Measurements from ENCODE around the gene NANOS2. TPM values are rescaled to one million over a fixed set of nuclear protein-coding genes. Genes with fewer than 3 reads are reported as not detected.

Gene NANOS2
- total and polyA plus RNA-seq, 2 of the 13 experiments (the other 11 are each of a cell fraction or from before 2014, with no cell fraction given), result not detected

DNA sequence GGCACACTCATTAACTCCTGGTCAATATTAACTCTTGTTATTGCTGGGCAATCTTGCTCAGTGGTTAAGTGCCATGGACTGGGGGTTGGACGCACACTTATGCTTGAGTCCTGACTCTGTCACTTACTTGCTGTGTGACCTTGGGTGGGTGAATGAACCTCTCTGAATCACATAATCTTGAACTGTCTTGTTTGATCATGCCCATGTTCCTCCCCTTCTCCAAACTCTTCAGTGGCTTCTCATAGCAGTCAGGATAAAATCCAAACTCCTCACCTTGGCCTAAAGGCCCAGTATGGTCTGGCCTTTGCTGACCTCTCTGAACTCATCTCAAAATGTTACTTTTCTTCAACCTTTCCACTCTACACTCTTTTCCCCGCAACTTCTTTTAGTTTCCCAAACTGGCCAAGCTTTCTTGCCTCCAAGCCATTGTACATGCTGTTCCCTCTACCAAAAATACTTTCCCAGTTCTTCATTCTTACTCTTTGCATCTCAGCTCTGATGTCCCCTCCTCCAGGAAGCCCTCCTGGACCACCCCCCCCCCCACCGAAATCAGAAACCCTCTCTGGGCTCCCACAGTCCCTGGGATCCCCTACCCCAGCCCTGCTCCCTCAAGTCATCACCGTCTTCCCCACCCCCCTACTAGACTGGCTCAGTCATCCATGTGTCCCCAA lies 14.5 kb downstream of the NANOS2 start:
- peaks cover 0 to 2% of the 10 kb centered on the region in 2 experiments; a peak in 2 of 5 replicates for H3K27me3 ChIP-seq (ENCODE audit: control insufficient read depth in 1 of 2, insufficient read depth in 2 of 2, low read length in 2 of 2)
- TF ChIP-seq ZMYM3 (CRISPR knock-in tag; IDR thresholded peaks at IDR 0.05) (peak; percentile 70), CHD4 (IDR thresholded peaks at IDR 0.05; ENCODE audit: borderline replicate concordance, low read length) (0 out of 2 replicates have a peak, but pooled peaks have one; percentile 25), HNRNPLL (IDR thresholded peaks at IDR 0.05; ENCODE audit: low read depth, low read length, poor library complexity, severe bottlenecking) (no peak), RCOR2 (CRISPR knock-in tag; IDR thresholded peaks at IDR 0.05) (peak; percentile 66; the same call in 1 of the 2 replicates), ZFP36 (IDR thresholded peaks at IDR 0.05; ENCODE audit: borderline replicate concordance, low read depth, low read length, partially characterized antibody) (peak; percentile 55), ADNP (CRISPR knock-in tag; IDR thresholded peaks at IDR 0.05) (0 out of 2 replicates have a peak, but pooled peaks have one; percentile 17), ZFP62 (CRISPR knock-in tag; IDR thresholded peaks at IDR 0.05) (no peak), ZNF768 (CRISPR knock-in tag; IDR thresholded peaks at IDR 0.05) (peak; percentile 93; the same call in 1 of the 2 replicates), THAP11 (CRISPR knock-in tag; IDR thresholded peaks at IDR 0.05) (0 out of 2 replicates have a peak, but pooled peaks have one; percentile 12)
- no peaks in the 10 kb centered on the region for H4K20me1 ChIP-seq (ENCODE audit: insufficient read depth, low read length)
- peaks cover 17% of the 10 kb centered on the region for H3K79me2 ChIP-seq (ENCODE audit: insufficient read depth, low read length)
- POLR2A ChIA-PET, result no interaction called here
- no peak overlapping the region for H2AFZ ChIP-seq (ENCODE audit: low read length)
- intact Hi-C loops (cut with micrococcal nuclease; ENCODE audit: unreplicated experiment), result no loop called here
- H3K4me1 ChIP-seq (ENCODE audit: insufficient read depth, low read length), result peaks cover 55% of the 10 kb centered on the region
- H3K36me3 ChIP-seq (replicated peaks in 1 of 2; ENCODE audit: control insufficient read depth in 1 of 2, insufficient read depth in 2 of 2, low read length in 2 of 2), result peaks cover 1 to 13% of the 10 kb centered on the region in 2 experiments; a peak in 3 of 5 replicates
- no peak overlapping the region; the same call in 1 of the 2 replicates for H3K9ac ChIP-seq (ENCODE audit: insufficient read depth, low read depth, low read length)
- FAIRE-seq (no peak), ATAC-seq (no peak), DNase-seq (ENCODE audit: low spot score) (no peak)
- in situ Hi-C loops (cut with HindIII; ENCODE audit: extremely low pct_ligation_motif_present, low pct_unique_long_range_greater_than_20kb), result loop anchor here (10.0 kb wide), 1 partner anchor 175 kb away; no protein-coding TSS in a partner anchor
- CTCF ChIA-PET (ENCODE audit: low intra/inter-chr PET ratio, low total read pairs), result no interaction called here
- H3K9me3 ChIP-seq (ENCODE audit: low read length), result no peaks in the 10 kb centered on the region
- BruUV-seq (replicated peaks), result TSS peak; percentile 69
- WGBS (ENCODE audit: low lambda C conversion rate), result 85% methylated on average over 4 of the region's 4 CpGs
- peak overlapping the region in 2 of 3 experiments; percentile 83 to 87; a peak in 2 of 6 replicates for H3K4me3 ChIP-seq (replicated peaks in 1 of 3; ENCODE audit: insufficient read depth in 1 of 3, low read depth in 2 of 3, low read length in 3 of 3)
- no peak overlapping the region for H3K27ac ChIP-seq (ENCODE audit: extremely low read length, insufficient read depth, low read length)
- peak overlapping the region; percentile 86 for H3K4me2 ChIP-seq (ENCODE audit: low read depth, low read length)

All from HepG2 (cell line).